ENCODE measurements around the gene TNFAIP3.
"Not testable (repeated sequence)": the region's sequence is repeated elsewhere in the genome, so short reads cannot be mapped to it uniquely, and the experiment has no call there.

The TNFAIP3 gene

GRCh38 chr6:137879885-137880745 is 13.1 kb downstream of the TNFAIP3 start:
- no peak for DNase-seq

- DNase-seq, result no peak
Observed at GRCh38 chr6:137880746-137881521, 13.9 kb downstream of the TNFAIP3 start.

- DNase-seq, result no peak
Observed at GRCh38 chr6:137881522-137881886, 14.4 kb downstream of the TNFAIP3 start.

DNA sequence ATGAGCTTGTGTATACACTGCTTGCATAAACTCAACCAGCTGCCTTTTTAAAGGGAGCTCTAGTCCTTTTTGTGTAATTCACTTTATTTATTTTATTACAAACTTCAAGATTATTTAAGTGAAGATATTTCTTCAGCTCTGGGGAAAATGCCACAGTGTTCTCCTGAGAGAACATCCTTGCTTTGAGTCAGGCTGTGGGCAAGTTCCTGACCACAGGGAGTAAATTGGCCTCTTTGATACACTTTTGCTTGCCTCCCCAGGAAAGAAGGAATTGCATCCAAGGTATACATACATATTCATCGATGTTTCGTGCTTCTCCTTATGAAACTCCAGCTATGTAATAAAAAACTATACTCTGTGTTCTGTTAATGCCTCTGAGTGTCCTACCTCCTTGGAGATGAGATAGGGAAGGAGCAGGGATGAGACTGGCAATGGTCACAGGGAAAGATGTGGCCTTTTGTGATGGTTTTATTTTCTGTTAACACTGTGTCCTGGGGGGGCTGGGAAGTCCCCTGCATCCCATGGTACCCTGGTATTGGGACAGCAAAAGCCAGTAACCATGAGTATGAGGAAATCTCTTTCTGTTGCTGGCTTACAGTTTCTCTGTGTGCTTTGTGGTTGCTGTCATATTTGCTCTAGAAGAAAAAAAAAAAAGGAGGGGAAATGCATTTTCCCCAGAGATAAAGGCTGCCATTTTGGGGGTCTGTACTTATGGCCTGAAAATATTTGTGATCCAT is 15.3 kb downstream of the TNFAIP3 start:
- DNase-seq, result no peak

DNA sequence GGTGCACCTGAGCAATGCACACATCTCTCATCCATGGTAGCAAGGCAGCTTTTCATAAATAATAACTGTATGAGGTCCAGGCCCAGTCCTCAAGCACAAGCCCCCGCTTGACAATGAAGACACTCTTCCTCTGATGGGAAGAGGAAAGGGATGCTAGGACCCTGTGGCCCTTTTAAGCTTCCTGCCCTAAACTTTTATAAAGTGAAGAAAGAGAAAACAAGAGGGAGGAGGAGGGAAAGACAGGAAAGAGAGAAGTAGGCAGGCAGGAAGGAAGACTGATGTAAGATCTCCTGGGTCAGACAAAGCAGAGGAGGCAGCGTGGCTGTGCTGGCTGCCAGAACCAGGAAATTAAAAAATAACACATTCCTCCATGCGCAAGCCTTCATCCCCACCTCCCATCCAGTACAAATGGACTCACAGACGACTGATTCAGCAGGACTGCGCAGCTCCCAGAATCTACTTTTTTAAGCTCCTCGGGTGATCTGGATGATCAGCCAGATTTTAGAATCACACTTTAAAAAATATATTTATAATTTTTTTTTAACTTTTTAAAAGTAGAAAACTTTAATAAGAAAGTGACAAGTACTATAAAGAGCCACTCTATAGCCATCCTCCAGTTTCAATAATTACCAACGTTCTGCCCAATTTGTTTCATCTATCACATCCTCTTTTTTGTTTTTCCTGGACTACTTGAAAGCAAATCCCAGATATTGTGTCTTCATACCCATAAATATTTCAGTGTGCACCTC is 16.5 kb downstream of the TNFAIP3 start:
- DNase-seq, result no peak

GRCh38 chr6:137884149-137884909 is 17.3 kb downstream of the TNFAIP3 start:
- no peak for DNase-seq

DNA sequence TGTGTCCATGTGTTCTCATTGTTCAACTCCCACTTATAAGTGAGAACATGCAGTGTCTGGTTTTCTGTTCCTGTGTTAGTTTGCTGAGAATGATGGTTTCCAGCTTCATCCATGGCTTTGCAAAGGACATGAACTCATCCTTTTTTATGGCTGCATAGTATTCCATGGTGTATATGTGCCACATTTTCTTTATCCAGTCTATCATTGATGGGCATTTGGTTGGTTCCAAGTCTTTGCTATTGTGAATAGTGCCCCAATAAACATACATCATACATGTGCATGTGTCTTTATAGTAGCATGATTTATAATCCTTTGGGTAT is 17.8 kb downstream of the TNFAIP3 start:
- DNase-seq, result not testable (repeated sequence)

DNA sequence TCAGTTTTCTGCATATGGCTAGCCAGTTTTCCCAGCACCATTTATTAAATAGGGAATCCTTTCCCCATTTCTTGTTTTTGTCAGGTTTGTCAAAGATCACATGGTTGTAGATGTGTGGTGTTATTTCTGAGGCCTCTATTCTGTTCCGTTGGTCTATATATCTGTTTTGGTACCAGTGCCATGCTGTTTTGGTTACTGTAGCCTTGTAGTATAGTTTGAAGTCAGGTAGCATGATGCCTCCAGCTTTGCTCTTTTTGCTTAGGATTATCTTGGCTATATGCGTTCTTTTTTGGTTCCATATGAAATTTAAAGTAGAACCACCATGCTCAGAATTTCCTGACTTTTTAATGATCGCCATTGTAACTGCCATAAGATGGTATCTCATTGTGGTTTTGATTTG is 19.2 kb downstream of the TNFAIP3 start:
- DNase-seq, result not testable (repeated sequence)

GRCh38 chr6:137890983-137891537 is 24.0 kb downstream of the TNFAIP3 start:
- DNase-seq, result no peak

DNA sequence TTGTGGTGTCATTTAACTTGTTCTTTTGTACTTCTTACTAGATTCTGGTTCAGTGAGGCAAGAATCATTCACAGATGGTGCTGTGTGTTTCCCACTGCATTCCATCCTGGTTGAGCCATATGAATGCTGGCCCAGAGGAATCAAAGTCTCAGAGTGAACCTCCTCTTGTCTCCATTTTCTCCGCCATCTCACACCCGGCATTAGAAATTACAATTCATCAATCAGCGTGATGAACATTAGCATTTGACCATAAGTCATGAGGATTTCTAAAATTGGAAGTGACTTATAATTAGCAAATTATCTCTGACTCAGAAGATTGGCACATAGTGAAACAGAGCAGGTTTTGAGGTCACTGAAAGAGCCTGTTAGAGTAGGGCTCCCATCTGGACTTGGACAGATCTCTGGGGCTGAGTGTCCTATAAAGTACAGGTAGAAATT is 25.2 kb downstream of the TNFAIP3 start:
- DNase-seq, result no peak

- no peak for DNase-seq
Observed at GRCh38 chr6:137893181-137893580, 26.1 kb downstream of the TNFAIP3 start.

DNA sequence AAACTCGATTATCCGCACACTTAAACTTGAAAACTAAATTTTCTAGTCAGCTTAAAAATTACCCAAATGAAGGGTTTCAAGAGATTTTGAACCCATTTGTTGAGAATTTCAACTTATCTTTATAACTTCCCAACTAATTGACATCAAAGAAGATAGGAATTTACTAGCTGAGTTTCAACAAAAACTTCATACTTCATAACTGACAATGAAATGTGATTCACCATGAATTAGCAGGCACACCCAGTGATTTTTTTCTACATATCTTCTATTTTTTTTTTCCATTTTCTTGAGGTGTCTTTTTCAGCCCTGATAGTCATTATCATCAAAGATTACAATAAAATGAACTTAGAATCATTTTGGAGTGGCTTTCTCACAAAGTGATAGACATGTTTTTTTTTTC is 26.7 kb downstream of the TNFAIP3 start:
- DNase-seq, result no peak

DNA sequence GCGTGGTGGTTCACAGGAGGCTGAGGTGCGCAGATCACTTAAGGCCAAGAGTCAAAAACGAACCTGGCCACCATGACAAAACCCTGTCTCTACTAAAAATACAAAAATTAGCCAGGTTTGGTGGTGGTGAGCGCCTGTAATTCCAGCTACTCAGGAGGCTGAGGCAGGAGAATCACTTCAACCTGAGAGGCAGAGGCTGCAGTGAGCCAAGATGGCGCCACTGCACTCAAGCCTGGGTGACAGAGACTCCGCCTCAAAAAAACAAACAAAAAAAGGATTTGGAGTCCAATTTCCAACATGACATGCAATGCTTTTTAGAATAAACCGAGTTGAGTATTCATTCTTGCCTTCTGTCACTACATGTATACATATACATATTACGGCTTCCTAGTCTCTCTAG is 27.3 kb downstream of the TNFAIP3 start:
- not testable (repeated sequence) for DNase-seq

GRCh38 chr6:137894779-137895385 is 27.8 kb downstream of the TNFAIP3 start:
- DNase-seq, result no peak

DNA sequence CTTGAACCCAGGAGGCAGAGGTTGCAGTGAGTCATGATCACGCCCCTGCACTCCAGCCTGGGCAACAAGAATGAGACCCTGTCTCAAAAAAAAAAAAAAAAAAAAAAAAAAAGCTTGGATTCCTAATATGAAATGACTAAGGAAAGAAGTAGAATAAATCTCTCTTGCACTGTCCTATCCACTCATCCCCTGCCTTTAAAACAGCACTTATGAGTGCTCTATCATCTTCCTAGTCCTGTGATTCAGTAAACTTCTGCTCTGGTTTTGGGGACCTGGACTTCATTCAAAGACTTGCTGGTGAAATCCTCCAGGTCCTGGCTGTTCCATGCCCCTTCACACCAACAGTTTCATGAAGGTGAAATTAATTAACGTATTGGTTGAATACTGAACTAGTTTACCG is 29.6 kb downstream of the TNFAIP3 start:
- no peak for DNase-seq

GRCh38 chr6:137900815-137901214 is 33.8 kb downstream of the TNFAIP3 start:
- DNase-seq, result no peak

GRCh38 chr6:137901454-137901853 is 34.4 kb downstream of the TNFAIP3 start:
- no peak for DNase-seq

DNA sequence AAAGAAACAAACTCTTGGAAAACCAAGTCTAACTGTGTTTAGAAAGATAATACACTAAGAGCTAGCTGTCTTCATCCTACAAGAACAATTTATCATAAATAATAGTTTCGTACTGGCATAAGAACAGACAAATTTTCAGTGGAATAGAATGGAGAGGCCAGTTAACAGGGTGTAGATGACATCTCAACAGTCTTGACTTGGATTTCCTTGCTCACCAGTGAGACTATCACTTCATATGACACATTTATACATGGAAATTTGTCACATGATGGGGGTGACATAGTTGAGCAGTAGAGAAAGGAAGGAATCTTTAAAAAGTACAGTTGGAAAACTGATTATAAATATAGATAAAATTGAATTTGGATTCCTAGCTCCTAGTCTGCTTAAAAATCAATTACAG is 35.6 kb downstream of the TNFAIP3 start:
- no peak for DNase-seq

DNA sequence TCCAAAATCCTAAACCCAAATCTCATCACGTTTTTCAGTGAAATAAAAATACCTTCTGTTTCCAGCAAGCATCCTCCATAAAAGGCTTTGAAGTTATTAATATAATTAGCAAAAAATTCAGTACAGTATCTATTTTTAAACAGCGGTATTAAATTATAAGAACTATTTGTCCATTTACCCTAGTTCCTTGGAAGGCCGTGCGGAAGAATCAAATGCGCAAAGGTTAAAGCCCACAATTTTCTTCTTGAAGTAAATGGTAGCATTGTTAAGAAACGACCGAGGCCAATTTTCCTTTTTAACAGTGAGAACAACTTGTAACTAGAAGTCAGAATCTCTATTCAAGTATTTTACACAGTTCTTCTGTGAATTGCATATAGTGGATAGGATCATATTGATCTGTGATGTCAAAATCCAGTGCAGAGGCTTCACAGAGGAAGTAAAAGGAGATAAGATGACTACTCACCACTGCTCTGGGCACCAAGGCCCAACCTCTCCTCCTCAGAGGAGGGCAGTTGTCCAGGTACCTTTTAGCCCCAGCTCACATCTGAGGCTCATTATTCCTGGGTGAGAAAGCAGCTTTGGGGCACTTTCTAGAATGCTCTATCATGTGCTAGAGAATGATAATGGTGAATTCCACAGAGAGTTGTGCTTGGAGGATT is 36.3 kb downstream of the TNFAIP3 start:
- no peak for DNase-seq

- DNase-seq, result no peak
Observed at GRCh38 chr6:137903933-137904821, 37.1 kb downstream of the TNFAIP3 start.

All from RPMI8226 (cell line).